H1 (cell line): ENCODE measurements around the gene PLCB1. TPM values are rescaled to one million over a fixed set of nuclear protein-coding genes. Genes with fewer than 3 reads are reported as not detected.

Source experiments
- CTCF ChIA-PET: fragments of 300-600 bp; sonication (Branson Sonifier 250); formaldehyde crosslinking; loops from one replicate; lab custom pipeline; 2021; ENCODE audit not compliant: partially characterized antibody; lab: Charles Lee
- POLR2A ChIA-PET: fragments of 300-600 bp; sonication (Branson Sonifier 250); formaldehyde crosslinking; loops from one replicate; lab custom pipeline; 2021; ENCODE audit warnings: inconsistent platforms; ENCODE audit not compliant: partially characterized antibody; lab: Charles Lee
- DNase-seq, 2 experiments: peaks; one replicate each; pipeline versions ENCODE4 v3.0.0 to v3.0.0-alpha.2; 2010 to 2022; ENCODE audit warnings: low spot score in 2 of 2, low read depth in 1 of 2, mixed read lengths in 1 of 2
- FAIRE-seq: peaks from 2 replicates; lab custom pipeline; 2011; peaks lifted over from hg19 to GRCh38; lab: Jason Lieb, UNC
- H2AFZ ChIP-seq: 2 replicates; pipeline ENCODE4 v1.8.1; 2012; ENCODE audit warnings: low read length, inconsistent platforms
- H2AK5ac ChIP-seq: 2 replicates; pipeline ENCODE4 v1.6.1; 2013; ENCODE audit warnings: low read depth, low read length
- H2BK120ac ChIP-seq: replicated peaks from 2 replicates; pipeline ENCODE3; 2013; ENCODE audit warnings: low read depth, low read length, inconsistent platforms
- H2BK12ac ChIP-seq: 2 replicates; pipeline ENCODE4 v1.6.1; 2013; ENCODE audit warnings: low read depth, low read length
- H2BK15ac ChIP-seq: 2 replicates; pipeline ENCODE4 v1.6.1; 2013; ENCODE audit warnings: low read length
- H2BK20ac ChIP-seq: 2 replicates; pipeline ENCODE4 v1.6.1; 2013; ENCODE audit warnings: low read length
- H2BK5ac ChIP-seq: 2 replicates; pipeline ENCODE4 v1.6.1; 2013; ENCODE audit warnings: low read depth, low read length
- H3K14ac ChIP-seq: 2 replicates; pipeline ENCODE4 v1.6.1; 2013; ENCODE audit warnings: inconsistent platforms; ENCODE audit not compliant: insufficient read length
- H3K18ac ChIP-seq: 2 replicates; pipeline ENCODE4 v1.6.1; 2013; ENCODE audit warnings: low read length; ENCODE audit errors: extremely low read depth
- H3K23ac ChIP-seq: 2 replicates; pipeline ENCODE4 v1.6.1; 2013; ENCODE audit warnings: inconsistent platforms; ENCODE audit not compliant: insufficient read length
- H3K23me2 ChIP-seq: 2 replicates; pipeline ENCODE4 v1.6.1; 2013; ENCODE audit warnings: low read depth, low read length
- H3K27ac ChIP-seq: 2 replicates; pipeline ENCODE4 v1.6.1; 2011; ENCODE audit warnings: low read depth, low read length, inconsistent platforms
- H3K27me3 ChIP-seq, 4 experiments: replicated peaks in 1 of 4; 1 replicate in 1 of 4; 2 replicates in 3 of 4; pipeline versions ENCODE4 v1.6.1 to v1.8.1; 2011 to 2013; ENCODE audit warnings: low read length in 3 of 4, mild to moderate bottlenecking in 3 of 4, inconsistent platforms in 2 of 4, mixed read lengths in 2 of 4, moderate library complexity in 1 of 4; ENCODE audit not compliant: control insufficient read depth in 3 of 4, insufficient read depth in 3 of 4; ENCODE audit errors: extremely low read depth in 1 of 4
- H3K36me3 ChIP-seq, 4 experiments: 2 replicates each; pipeline versions ENCODE4 v1.6.1 to v1.8.1; 2011 to 2013; ENCODE audit warnings: mild to moderate bottlenecking in 4 of 4, low read length in 3 of 4, moderate library complexity in 2 of 4, control low read depth in 1 of 4, inconsistent platforms in 1 of 4; ENCODE audit not compliant: insufficient read depth in 4 of 4, control insufficient read depth in 2 of 4
- H3K4ac ChIP-seq: replicated peaks from 2 replicates; pipeline ENCODE3; 2013; ENCODE audit warnings: low read length, low read depth, mixed read lengths, inconsistent platforms; ENCODE audit not compliant: insufficient read length
- H3K4me1 ChIP-seq, 4 experiments: replicated peaks in 1 of 4; 1 replicate in 1 of 4; 2 replicates in 3 of 4; pipeline versions ENCODE4 v1.6.1 to v1.8.1; 2011 to 2013; ENCODE audit warnings: low read length in 3 of 4, inconsistent platforms in 2 of 4, mixed read lengths in 1 of 4; ENCODE audit not compliant: insufficient read depth in 4 of 4, control insufficient read depth in 3 of 4
- H3K4me2 ChIP-seq, 2 experiments: 2 replicates each; pipeline versions ENCODE4 v1.6.1 to v1.8.1; 2011 to 2013; ENCODE audit warnings: low read depth in 2 of 2, low read length in 2 of 2, control low read depth in 1 of 2, inconsistent platforms in 1 of 2, mild to moderate bottlenecking in 1 of 2; ENCODE audit not compliant: insufficient read depth in 1 of 2
- H3K4me3 ChIP-seq, 4 experiments: fragments of 200-600, 300-600 bp in 1 of 4; sonication (generic), shearing (Covaris generic), sonication (Bioruptor Twin) in 1 of 4; 2 replicates each; pipeline versions ENCODE4 v1.5.1 to v1.8.1; 2011 to 2016; ENCODE audit warnings: low read length in 4 of 4, low read depth in 3 of 4, control low read depth in 2 of 4, inconsistent platforms in 2 of 4, mild to moderate bottlenecking in 2 of 4, mixed read lengths in 1 of 4, moderate library complexity in 1 of 4; ENCODE audit not compliant: insufficient read depth in 2 of 4; ENCODE audit errors: extremely low read depth in 1 of 4
- H3K56ac ChIP-seq: replicated peaks from 2 replicates; pipeline ENCODE3; 2013; ENCODE audit warnings: low read depth, mild to moderate bottlenecking, mixed read lengths, low read length, inconsistent platforms; ENCODE audit not compliant: insufficient read length
- H3K79me1 ChIP-seq: 2 replicates; pipeline ENCODE4 v1.6.1; 2013; ENCODE audit warnings: low read depth, low read length, control low read depth
- H3K79me2 ChIP-seq, 2 experiments: 2 replicates each; pipeline versions ENCODE4 v1.6.1 to v1.8.1; 2012 to 2013; ENCODE audit warnings: low read length in 2 of 2, mild to moderate bottlenecking in 2 of 2, inconsistent platforms in 1 of 2; ENCODE audit not compliant: insufficient read depth in 2 of 2, control insufficient read depth in 1 of 2
- H3K9ac ChIP-seq, 4 experiments: replicated peaks in 1 of 4; 1 replicate in 1 of 4; 2 replicates in 3 of 4; pipeline versions ENCODE4 v1.6.1 to v1.8.1; 2011 to 2013; ENCODE audit warnings: low read depth in 3 of 4, low read length in 3 of 4, control low read depth in 2 of 4, mild to moderate bottlenecking in 2 of 4, moderate library complexity in 2 of 4, inconsistent platforms in 1 of 4; ENCODE audit errors: extremely low read depth in 1 of 4
- H3K9me3 ChIP-seq, 2 experiments: 2 replicates each; pipeline versions ENCODE4 v1.6.1 to v1.8.1; 2012 to 2013; ENCODE audit warnings: mild to moderate bottlenecking in 2 of 2, moderate library complexity in 2 of 2, control low read depth in 1 of 2, inconsistent platforms in 1 of 2, low read depth in 1 of 2, low read length in 1 of 2, mixed read lengths in 1 of 2; ENCODE audit not compliant: insufficient read depth in 2 of 2
- H4K20me1 ChIP-seq, 2 experiments: replicated peaks in 1 of 2; 2 replicates each; pipeline versions ENCODE3 to v1.8.1; 2011 to 2013; ENCODE audit warnings: inconsistent platforms in 2 of 2, low read length in 2 of 2, mild to moderate bottlenecking in 1 of 2; ENCODE audit not compliant: insufficient read depth in 2 of 2, control insufficient read depth in 1 of 2
- H4K5ac ChIP-seq: 2 replicates; pipeline ENCODE4 v1.6.1; 2013; ENCODE audit warnings: low read length, low read depth, mixed read lengths, inconsistent platforms; ENCODE audit not compliant: insufficient read length
- H4K8ac ChIP-seq: 2 replicates; pipeline ENCODE4 v1.8.0; 2013; ENCODE audit warnings: mild to moderate bottlenecking, moderate library complexity, low read length, inconsistent platforms; ENCODE audit not compliant: insufficient read depth; ENCODE audit errors: extremely low read depth
- H4K91ac ChIP-seq: replicated peaks from 2 replicates; pipeline ENCODE3; 2013; ENCODE audit warnings: low read length, mixed read lengths, inconsistent platforms; ENCODE audit not compliant: insufficient read length
- HDAC2 ChIP-seq, 2 experiments: fragments of 300-600 bp in 1 of 2; sonication (generic) in 1 of 2; IDR thresholded peaks; 2 replicates each; pipeline ENCODE4 v1.6.1; 2011 to 2012; ENCODE audit warnings: low read depth in 2 of 2, low read length in 2 of 2, mild to moderate bottlenecking in 2 of 2, moderate library complexity in 2 of 2, borderline replicate concordance in 1 of 2, inconsistent platforms in 1 of 2
- POLR2AphosphoS5 ChIP-seq: IDR thresholded peaks from 2 replicates; pipeline ENCODE4 v1.6.1; 2011; ENCODE audit warnings: low read depth, low read length
- POU5F1 ChIP-seq: IDR thresholded peaks from 2 replicates; pipeline ENCODE4 v1.6.1; 2011; ENCODE audit warnings: low read depth, mild to moderate bottlenecking, low read length, moderate library complexity
- RAD21 ChIP-seq, 2 experiments: IDR thresholded peaks in 1 of 2; conservative IDR thresholded peaks in 1 of 2; 2 replicates each; pipeline ENCODE4 v1.6.1; 2011; ENCODE audit warnings: low read depth in 2 of 2, low read length in 2 of 2, improper control_type of control experiment in 1 of 2, inconsistent platforms in 1 of 2, mild to moderate bottlenecking in 1 of 2, moderate library complexity in 1 of 2
- RBBP5 ChIP-seq: IDR thresholded peaks from 2 replicates; pipeline ENCODE4 v1.7.1; 2012; ENCODE audit warnings: low read depth, mild to moderate bottlenecking, inconsistent platforms, low read length, moderate library complexity, borderline replicate concordance
- RNF2 ChIP-seq: fragments of 200-900, 300-1000 bp; sonication (generic); IDR thresholded peaks from 2 replicates; pipeline ENCODE4 v1.7.1; 2016; ENCODE audit warnings: borderline replicate concordance, low read depth, mild to moderate bottlenecking, antibody characterized with exemption, low read length; ENCODE audit not compliant: poor library complexity, severe bottlenecking; ENCODE audit errors: missing control alignments
- SAP30 ChIP-seq: fragments of 300-600 bp; sonication (generic); IDR thresholded peaks from 2 replicates; pipeline ENCODE4 v1.7.1; 2012; ENCODE audit warnings: low read length, moderate library complexity, mild to moderate bottlenecking, inconsistent platforms; ENCODE audit not compliant: insufficient read depth, insufficient replicate concordance
- SIN3A ChIP-seq, 2 experiments: IDR thresholded peaks in 1 of 2; conservative IDR thresholded peaks in 1 of 2; 2 replicates each; pipeline ENCODE4 v1.6.1; 2011 to 2012; ENCODE audit warnings: low read length in 2 of 2, improper control_type of control experiment in 1 of 2, low read depth in 1 of 2, mild to moderate bottlenecking in 1 of 2
- SP1 ChIP-seq: IDR thresholded peaks from 2 replicates; pipeline ENCODE4 v1.6.1; 2011; ENCODE audit warnings: low read depth, low read length
- YY1 ChIP-seq: IDR thresholded peaks from 2 replicates; pipeline ENCODE4 v1.6.1; 2011; ENCODE audit warnings: low read depth, mild to moderate bottlenecking, low read length
- WGBS, 2 experiments: shearing (Covaris generic) in 1 of 2; methylation state at CpG; one replicate each; pipeline versions ENCODE4 v1.1.6 to v1.1.7; 2013 to 2015; ENCODE audit warnings: low lambda C conversion rate in 2 of 2, mixed read lengths in 2 of 2, inconsistent platforms in 1 of 2, low coverage in 1 of 2, missing lambda C conversion rate in 1 of 2; ENCODE audit not compliant: insufficient replicate concordance in 2 of 2, insufficient coverage in 1 of 2, insufficient read length in 1 of 2; ENCODE audit errors: extremely low coverage in 1 of 2, missing lambda C conversion rate in 1 of 2; 5-methylcytosine and 5-hydroxymethylcytosine counted together
- polyA plus RNA-seq, 7 experiments: library from polyadenylated mRNA; depleted of rRNA in 3 of 7; stranded (reverse) in 5 of 7; unstranded in 2 of 7; fragments of >200 nt in 5 of 7; fragments of 200-250 nt in 2 of 7; gene quantifications; 1 replicate in 5 of 7; 2 replicates in 1 of 7; 4 replicates in 1 of 7; pipeline versions ENCODE4 v1.2.1 to v1.2.3, GENCODE V29; 2011 to 2013; ENCODE audit warnings: missing spikeins in 2 of 7, mixed read lengths in 2 of 7
- total RNA-seq: library from RNA; stranded (reverse); fragmentation: NEBNext Ultra II Directional; extraction: Animal tissue kit (Norgen Biotek cat#: 25700); gene quantifications from 2 replicates; pipeline ENCODE4 v1.2.1, GENCODE V29; 2021
- TF ChIP-seq, protein P1 (sequence below): IDR thresholded peaks from 2 replicates; pipeline ENCODE4 v1.6.1; 2012; ENCODE audit warnings: inconsistent platforms

PLCB1 gene
- total and polyA plus RNA-seq, 2 of the 8 experiments (the other 6 are each of a cell fraction or from before 2014, with no cell fraction given): 2.6 to 9.1 TPM

DNA sequence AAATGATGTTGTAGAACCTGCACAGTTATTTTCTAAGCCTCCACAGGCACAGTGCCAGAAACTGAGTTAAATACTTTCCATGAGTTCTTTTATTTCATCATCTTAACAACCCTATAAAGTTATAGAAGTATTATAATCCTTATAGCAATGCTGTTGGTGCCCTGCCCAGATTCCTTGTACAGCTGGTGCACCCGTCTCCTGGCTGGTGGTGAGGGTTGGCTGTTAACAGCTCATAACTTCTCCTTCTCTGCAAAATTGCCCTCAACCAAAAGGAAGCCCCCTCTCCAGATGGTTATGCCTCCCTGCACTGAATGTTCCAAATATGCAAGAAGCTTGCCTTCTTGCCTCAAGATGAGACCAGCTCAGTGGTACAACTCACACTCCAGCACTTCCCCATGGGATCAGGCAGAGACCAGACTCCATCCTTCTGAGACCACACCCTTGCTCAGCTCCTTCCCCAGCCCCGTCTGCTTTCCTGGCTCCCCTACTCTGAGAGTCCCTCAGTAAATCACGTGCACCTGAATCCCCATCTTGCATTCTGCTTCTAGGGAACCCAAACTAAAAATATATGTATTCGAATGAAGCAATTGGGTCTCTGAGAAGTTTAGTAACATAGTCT, 632.4 kb downstream of the PLCB1 start:
- Histone ChIP-seq H3K79me1 (no peaks in the 10 kb centered on the region), H3K36me3 (no peaks in the 10 kb centered on the region), H4K5ac (no peak overlapping the region), H3K9ac (no peak overlapping the region), H3K56ac (no peak overlapping the region), H3K9me3 (no peaks in the 10 kb centered on the region), H3K4me3 (no peak overlapping the region), H2BK20ac (no peak overlapping the region), H3K23me2 (no peaks in the 10 kb centered on the region; the same call in 1 of the 2 replicates), H3K23ac (no peak overlapping the region), H3K27me3 (no peaks in the 10 kb centered on the region), H4K20me1 (no peaks in the 10 kb centered on the region), H3K27ac (no peak overlapping the region), H3K79me2 (no peaks in the 10 kb centered on the region), H4K8ac (no peak overlapping the region), H4K91ac (no peak overlapping the region), H2AFZ (no peak overlapping the region), H3K4ac (no peak overlapping the region), H2BK120ac (no peak overlapping the region), H2BK12ac (no peak overlapping the region), H3K4me2 (no peak overlapping the region), H2BK5ac (no peak overlapping the region), H3K4me1 (no peaks in the 10 kb centered on the region), H2AK5ac (no peak overlapping the region), H2BK15ac (no peak overlapping the region), H3K18ac (no peak overlapping the region), H3K14ac (no peak overlapping the region)
- ChIA-PET POLR2A (no interaction called here), CTCF (interaction anchor here (0.6 to 1.9 kb wide), 5 partner anchors 12 to 686 kb away, joined by 3 to 8 read pairs (median 5); no protein-coding TSS in a partner anchor)
- FAIRE-seq (no peak), DNase-seq (no peak)
- 87% methylated on average over 4 of the region's 4 CpGs; no CpG with 5 or more reads in 1 of the 2 experiments for WGBS, 2 experiments
- TF ChIP-seq RAD21 (IDR thresholded peaks at IDR 0.05 in 1 of 2, conservative IDR thresholded peaks at IDR 0.05 in 1 of 2; ENCODE audit: low read depth in 2 of 2, low read length in 2 of 2) (no peak), RBBP5 (no peak), POLR2AphosphoS5 (no peak), SAP30 (no peak), YY1 (no peak), HDAC2 (IDR thresholded peaks at IDR 0.05; ENCODE audit: borderline replicate concordance in 1 of 2, low read depth in 2 of 2, low read length in 2 of 2) (no peak), RNF2 (no peak), SP1 (no peak), SIN3A (conservative IDR thresholded peaks at IDR 0.05 in 1 of 2, IDR thresholded peaks at IDR 0.05 in 1 of 2; ENCODE audit: low read depth in 1 of 2, low read length in 2 of 2) (no peak), POU5F1 (no peak)
- TF ChIP-seq, protein P1, sequence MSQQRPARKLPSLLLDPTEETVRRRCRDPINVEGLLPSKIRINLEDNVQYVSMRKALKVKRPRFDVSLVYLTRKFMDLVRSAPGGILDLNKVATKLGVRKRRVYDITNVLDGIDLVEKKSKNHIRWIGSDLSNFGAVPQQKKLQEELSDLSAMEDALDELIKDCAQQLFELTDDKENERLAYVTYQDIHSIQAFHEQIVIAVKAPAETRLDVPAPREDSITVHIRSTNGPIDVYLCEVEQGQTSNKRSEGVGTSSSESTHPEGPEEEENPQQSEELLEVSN: no peak
